Parathyroid adenoma (tissue), 2 donors: ENCODE results near the gene SLC17A2.

Experiments
- H2AFZ ChIP-seq: fragments of 300-600 bp; sonication (generic); one replicate; pipeline ENCODE4 v1.7.0; 2017; ENCODE audit warnings: antibody characterized with exemption, mild to moderate bottlenecking
- H3K27ac ChIP-seq: fragments of 300-600 bp; sonication (generic); one replicate; pipeline ENCODE4 v1.7.0; 2017
- H3K27me3 ChIP-seq: fragments of 300-600 bp; sonication (generic); one replicate; pipeline ENCODE4 v1.7.0; 2017; ENCODE audit warnings: low read length; ENCODE audit not compliant: control insufficient read depth, insufficient read depth
- H3K36me3 ChIP-seq: fragments of 300-600 bp; sonication (generic); one replicate; pipeline ENCODE4 v1.7.0; 2017; ENCODE audit warnings: low read length; ENCODE audit not compliant: control insufficient read depth, insufficient read depth
- H3K4me1 ChIP-seq: fragments of 300-600 bp; sonication (generic); one replicate; pipeline ENCODE4 v1.7.0; 2017; ENCODE audit warnings: control low read depth
- H3K4me2 ChIP-seq: fragments of 300-600 bp; sonication (generic); one replicate; pipeline ENCODE4 v1.7.0; 2017; ENCODE audit warnings: low read length
- H3K4me3 ChIP-seq: fragments of 300-600 bp; sonication (generic); one replicate; pipeline ENCODE4 v1.7.0; 2017; ENCODE audit warnings: low read depth, low read length
- H3K79me2 ChIP-seq: fragments of 300-600 bp; sonication (generic); one replicate; pipeline ENCODE4 v1.7.0; 2017; ENCODE audit warnings: control low read depth
- H3K9ac ChIP-seq: fragments of 300-600 bp; sonication (generic); one replicate; pipeline ENCODE4 v1.7.0; 2017; ENCODE audit warnings: mild to moderate bottlenecking
- H3K9me3 ChIP-seq: fragments of 300-600 bp; sonication (generic); one replicate; pipeline ENCODE4 v1.7.0; 2017; ENCODE audit warnings: low read length; ENCODE audit not compliant: control insufficient read depth
- CTCF ChIP-seq: fragments of 300-600 bp; sonication (generic); IDR thresholded peaks from one replicate; pipeline ENCODE4 v1.7.0; 2017; ENCODE audit warnings: antibody characterized with exemption, mild to moderate bottlenecking
- donor health status: primary hyperparathyroidism.

The SLC17A2 gene

DNA sequence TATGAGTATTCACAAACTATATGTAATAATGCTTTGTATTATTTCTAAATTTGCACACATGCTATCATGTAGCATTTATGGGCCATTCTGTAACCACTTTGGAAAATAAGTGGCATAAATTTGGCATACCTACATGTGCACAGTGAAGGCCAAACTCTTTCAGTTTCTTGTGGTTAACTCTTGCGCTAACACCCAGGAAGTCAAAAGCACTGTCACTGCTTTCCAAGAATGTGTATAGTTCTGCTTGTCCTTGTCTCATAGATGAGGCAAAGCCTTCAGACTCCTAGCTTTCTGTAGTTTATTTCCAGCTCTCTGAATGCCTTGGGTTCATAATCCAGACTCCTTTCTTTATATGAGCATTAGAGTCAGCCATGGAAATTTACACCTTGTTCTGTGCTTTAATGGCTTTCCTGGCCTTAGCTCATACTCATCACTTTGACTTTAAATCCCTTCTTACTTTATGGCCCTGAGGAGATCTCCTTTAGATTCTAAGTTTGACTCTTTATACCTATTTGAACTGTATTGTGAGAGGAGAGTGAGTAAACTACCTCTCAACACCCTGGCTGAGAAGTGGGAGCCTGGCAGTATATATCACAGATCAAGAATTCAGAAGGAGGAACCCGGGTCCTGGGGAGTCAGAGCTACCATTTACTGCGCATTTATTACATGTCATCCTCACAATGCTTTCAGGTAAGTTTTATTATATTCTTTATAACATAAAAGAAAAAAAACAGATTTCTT is 55.5 kb downstream of the SLC17A2 start:
- no peak overlapping the region for H3K4me3 ChIP-seq
- TF ChIP-seq CTCF = no peak
- H3K4me2 ChIP-seq = no peak overlapping the region
- no peaks in the 10 kb centered on the region for H3K27me3 ChIP-seq
- H3K9ac ChIP-seq = no peak overlapping the region
- H3K27ac ChIP-seq = no peak overlapping the region
- no peak overlapping the region for H2AFZ ChIP-seq
- H3K36me3 ChIP-seq = no peaks in the 10 kb centered on the region
- H3K9me3 ChIP-seq = no peaks in the 10 kb centered on the region
- no peaks in the 10 kb centered on the region for H3K79me2 ChIP-seq
- H3K4me1 ChIP-seq = no peaks in the 10 kb centered on the region

- Histone ChIP-seq H3K27me3 (no peaks in the 10 kb centered on the region), H2AFZ (no peak within 1 kb of the TSS), H3K4me3 (no peak within 1 kb of the TSS), H3K36me3 (no peaks in the 10 kb centered on the region), H3K4me2 (no peak within 1 kb of the TSS), H3K4me1 (no peaks in the 10 kb centered on the region), H3K79me2 (no peaks in the 10 kb centered on the region), H3K27ac (no peak within 1 kb of the TSS), H3K9me3 (no peaks in the 10 kb centered on the region), H3K9ac (no peak within 1 kb of the TSS)
- TF ChIP-seq CTCF = no peak
Measured at GRCh38 chr6:25874118-25874517, 56.4 kb downstream of the SLC17A2 start, which contains the start of gene SLC17A3. SLC17A3 (minus strand) TSS chr6:25874243; CDS start chr6:25868387, 5,856 bp downstream.

DNA sequence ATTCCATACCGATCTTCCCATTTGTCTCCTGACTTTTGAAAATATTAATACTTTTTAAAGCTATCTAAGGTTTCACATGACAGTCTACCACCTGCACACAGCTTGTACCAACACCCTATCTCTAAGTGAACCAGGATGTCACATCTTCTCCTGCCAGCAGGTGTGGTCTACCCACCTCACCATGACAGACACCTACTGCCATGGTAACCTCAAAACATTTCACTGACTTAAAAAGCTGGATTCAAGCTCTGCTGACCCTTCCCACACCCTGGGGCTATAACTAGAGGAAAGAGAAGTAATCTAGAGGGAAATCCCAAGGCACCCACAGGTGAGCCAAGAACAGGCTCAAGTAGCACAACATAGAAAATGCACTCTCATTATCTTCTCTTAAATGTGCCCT is 57.7 kb downstream of the SLC17A2 start:
- Histone ChIP-seq H3K36me3 (no peaks in the 10 kb centered on the region), H2AFZ (no peak overlapping the region), H3K27me3 (no peaks in the 10 kb centered on the region), H3K79me2 (no peaks in the 10 kb centered on the region), H3K9ac (no peak overlapping the region), H3K9me3 (no peaks in the 10 kb centered on the region), H3K4me3 (no peak overlapping the region), H3K4me2 (no peak overlapping the region), H3K4me1 (no peaks in the 10 kb centered on the region), H3K27ac (no peak overlapping the region)
- TF ChIP-seq CTCF = no peak

DNA sequence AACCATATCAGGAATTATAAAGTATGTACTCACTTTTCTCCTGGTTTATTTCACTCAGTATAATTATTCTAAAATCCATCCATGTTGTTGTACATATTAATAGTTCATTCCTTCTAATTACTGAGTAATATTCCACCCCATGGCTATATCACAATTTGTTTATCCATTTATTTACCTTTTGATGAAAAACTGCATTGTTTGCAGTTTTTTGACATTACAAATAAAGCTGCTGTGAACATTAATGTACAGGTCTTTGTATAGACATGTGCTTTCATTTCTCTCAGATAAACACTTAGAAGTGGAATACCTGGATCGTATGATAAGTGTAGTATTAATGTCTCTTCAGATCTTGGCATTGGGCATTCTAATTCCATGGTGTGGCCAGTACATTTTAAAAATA is 60.7 kb downstream of the SLC17A2 start:
- Histone ChIP-seq H3K9me3 (no peaks in the 10 kb centered on the region), H3K36me3 (no peaks in the 10 kb centered on the region), H3K9ac (no peak overlapping the region), H2AFZ (no peak overlapping the region), H3K27ac (no peak overlapping the region), H3K79me2 (no peaks in the 10 kb centered on the region), H3K27me3 (no peaks in the 10 kb centered on the region), H3K4me1 (no peaks in the 10 kb centered on the region), H3K4me2 (no peak overlapping the region), H3K4me3 (no peak overlapping the region)
- TF ChIP-seq CTCF = no peak
